ENCODE data around the gene ACIN1. TPM values are rescaled to one million over a fixed set of nuclear protein-coding genes. Genes with fewer than 3 reads are reported as not detected.

Gene ACIN1
- polyA plus RNA-seq (2013, experiment 1 of 2), result 212 TPM
- 206 TPM for polyA plus RNA-seq (2013, experiment 2 of 2)

- Histone ChIP-seq H4K5ac (ENCODE audit: low read length) (peak within 1 kb of the TSS; percentile 56), H3K27ac (ENCODE audit: low read depth, low read length) (peak within 1 kb of the TSS; percentile 94), H3K4ac (ENCODE audit: low read depth, low read length) (peak within 1 kb of the TSS; percentile 97), H3K79me2 (ENCODE audit: control insufficient read depth, insufficient read depth, low read length) (peaks cover 52% of the 10 kb centered on the region), H2BK120ac (ENCODE audit: low read depth, low read length) (no peak within 1 kb of the TSS), H3K4me1 (ENCODE audit: control insufficient read depth, low read depth, low read length) (peaks cover 9% of the 10 kb centered on the region), H3K79me1 (ENCODE audit: low read length) (peaks cover 17% of the 10 kb centered on the region), H3K27me3 (ENCODE audit: insufficient read depth, low read length, poor library complexity) (no peaks in the 10 kb centered on the region), H3K56ac (ENCODE audit: low read length) (peak within 1 kb of the TSS; percentile 100), H3K4me2 (ENCODE audit: low read length) (peak within 1 kb of the TSS; percentile 75), H3K9ac (ENCODE audit: low read length) (peak within 1 kb of the TSS; percentile 99), H3K23ac (ENCODE audit: low read length) (no peak within 1 kb of the TSS), H3K36me3 (ENCODE audit: control insufficient read depth, insufficient read depth, low read length) (peaks cover 7% of the 10 kb centered on the region), H3K4me3 (ENCODE audit: low read length) (peak within 1 kb of the TSS; percentile 99), H2BK5ac (ENCODE audit: low read length) (peak within 1 kb of the TSS; percentile 95), H2BK15ac (replicated peaks; ENCODE audit: low read depth) (no peak within 1 kb of the TSS), H3K18ac (ENCODE audit: low read length) (peak within 1 kb of the TSS; percentile 97), H2AK5ac (ENCODE audit: low read length) (no peak within 1 kb of the TSS), H4K8ac (ENCODE audit: low read depth, low read length) (peak within 1 kb of the TSS; percentile 82)
- peak; percentile 97 for DNase-seq
- no CpG with 5 or more reads among the region's 55 CpGs for WGBS (ENCODE audit: extremely low coverage, insufficient coverage, low lambda C conversion rate)
These were observed at the start of gene ACIN1 for GRCh38 chr14:23094666-23095195. ACIN1 (minus strand) TSS chr14:23095136; CDS start chr14:23095112, 24 bp downstream.

DNA sequence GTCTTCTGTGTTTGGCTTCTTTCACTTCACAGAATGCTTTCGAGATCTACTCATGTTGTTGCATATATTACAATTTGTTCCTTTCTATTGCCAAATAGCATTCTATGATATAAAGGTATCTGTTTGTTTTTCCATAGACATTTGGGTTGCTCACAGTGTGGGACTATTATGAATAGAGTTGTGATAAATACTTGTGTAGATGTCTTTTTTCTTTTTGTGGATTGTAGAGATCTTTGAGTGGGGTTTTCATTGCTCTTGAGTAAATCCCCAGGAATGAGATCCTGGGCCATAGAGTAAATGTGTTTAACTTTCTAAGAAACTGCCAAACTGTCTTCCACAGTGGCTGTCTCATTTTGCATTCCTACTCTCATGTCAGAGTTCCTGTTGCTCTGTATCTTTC, 49.0 kb upstream of the ACIN1 start:
- Histone ChIP-seq H3K79me2 (ENCODE audit: control insufficient read depth, insufficient read depth, low read length) (no peaks in the 10 kb centered on the region), H3K79me1 (ENCODE audit: low read length) (no peaks in the 10 kb centered on the region), H3K56ac (ENCODE audit: low read length) (no peak overlapping the region), H3K23ac (ENCODE audit: low read length) (no peak overlapping the region), H4K5ac (ENCODE audit: low read length) (no peak overlapping the region), H4K8ac (ENCODE audit: low read depth, low read length) (no peak overlapping the region), H3K27me3 (ENCODE audit: insufficient read depth, low read length, poor library complexity) (no peaks in the 10 kb centered on the region), H3K18ac (ENCODE audit: low read length) (no peak overlapping the region), H3K4me2 (ENCODE audit: low read length) (no peak overlapping the region), H3K9ac (ENCODE audit: low read length) (no peak overlapping the region), H3K4ac (ENCODE audit: low read depth, low read length) (no peak overlapping the region), H2AK5ac (ENCODE audit: low read length) (no peak overlapping the region), H3K27ac (ENCODE audit: low read depth, low read length) (no peak overlapping the region), H2BK120ac (ENCODE audit: low read depth, low read length) (no peak overlapping the region), H3K4me1 (ENCODE audit: control insufficient read depth, low read depth, low read length) (no peaks in the 10 kb centered on the region), H2BK5ac (ENCODE audit: low read length) (no peak overlapping the region), H2BK15ac (replicated peaks; ENCODE audit: low read depth) (no peak overlapping the region), H3K4me3 (ENCODE audit: low read length) (no peak overlapping the region), H3K36me3 (ENCODE audit: control insufficient read depth, insufficient read depth, low read length) (peaks cover 2% of the 10 kb centered on the region)
- DNase-seq, result no peak
- WGBS (ENCODE audit: extremely low coverage, insufficient coverage, low lambda C conversion rate), result no CpG with 5 or more reads among the region's 1 CpG

GRCh38 chr14:23142826-23143225, 47.9 kb upstream of the ACIN1 start:
- WGBS (ENCODE audit: extremely low coverage, insufficient coverage, low lambda C conversion rate), result no CpG with 5 or more reads among the region's 4 CpGs
- no peak overlapping the region for H3K9ac ChIP-seq (ENCODE audit: low read length)
- no peak overlapping the region for H2BK15ac ChIP-seq (replicated peaks; ENCODE audit: low read depth)
- H3K4me3 ChIP-seq (ENCODE audit: low read length), result no peak overlapping the region
- no peaks in the 10 kb centered on the region for H3K79me1 ChIP-seq (ENCODE audit: low read length)
- H3K4me1 ChIP-seq (ENCODE audit: control insufficient read depth, low read depth, low read length), result no peaks in the 10 kb centered on the region
- H2AK5ac ChIP-seq (ENCODE audit: low read length), result no peak overlapping the region
- H3K4me2 ChIP-seq (ENCODE audit: low read length), result no peak overlapping the region
- H3K79me2 ChIP-seq (ENCODE audit: control insufficient read depth, insufficient read depth, low read length), result no peaks in the 10 kb centered on the region
- H2BK5ac ChIP-seq (ENCODE audit: low read length), result no peak overlapping the region
- DNase-seq, result no peak
- no peak overlapping the region for H4K8ac ChIP-seq (ENCODE audit: low read depth, low read length)
- no peak overlapping the region for H3K56ac ChIP-seq (ENCODE audit: low read length)
- peaks cover 2% of the 10 kb centered on the region for H3K36me3 ChIP-seq (ENCODE audit: control insufficient read depth, insufficient read depth, low read length)
- no peaks in the 10 kb centered on the region for H3K27me3 ChIP-seq (ENCODE audit: insufficient read depth, low read length, poor library complexity)
- H3K18ac ChIP-seq (ENCODE audit: low read length), result no peak overlapping the region
- no peak overlapping the region for H3K23ac ChIP-seq (ENCODE audit: low read length)
- no peak overlapping the region for H3K4ac ChIP-seq (ENCODE audit: low read depth, low read length)
- H3K27ac ChIP-seq (ENCODE audit: low read depth, low read length), result no peak overlapping the region
- H2BK120ac ChIP-seq (ENCODE audit: low read depth, low read length), result no peak overlapping the region
- H4K5ac ChIP-seq (ENCODE audit: low read length), result no peak overlapping the region

DNA sequence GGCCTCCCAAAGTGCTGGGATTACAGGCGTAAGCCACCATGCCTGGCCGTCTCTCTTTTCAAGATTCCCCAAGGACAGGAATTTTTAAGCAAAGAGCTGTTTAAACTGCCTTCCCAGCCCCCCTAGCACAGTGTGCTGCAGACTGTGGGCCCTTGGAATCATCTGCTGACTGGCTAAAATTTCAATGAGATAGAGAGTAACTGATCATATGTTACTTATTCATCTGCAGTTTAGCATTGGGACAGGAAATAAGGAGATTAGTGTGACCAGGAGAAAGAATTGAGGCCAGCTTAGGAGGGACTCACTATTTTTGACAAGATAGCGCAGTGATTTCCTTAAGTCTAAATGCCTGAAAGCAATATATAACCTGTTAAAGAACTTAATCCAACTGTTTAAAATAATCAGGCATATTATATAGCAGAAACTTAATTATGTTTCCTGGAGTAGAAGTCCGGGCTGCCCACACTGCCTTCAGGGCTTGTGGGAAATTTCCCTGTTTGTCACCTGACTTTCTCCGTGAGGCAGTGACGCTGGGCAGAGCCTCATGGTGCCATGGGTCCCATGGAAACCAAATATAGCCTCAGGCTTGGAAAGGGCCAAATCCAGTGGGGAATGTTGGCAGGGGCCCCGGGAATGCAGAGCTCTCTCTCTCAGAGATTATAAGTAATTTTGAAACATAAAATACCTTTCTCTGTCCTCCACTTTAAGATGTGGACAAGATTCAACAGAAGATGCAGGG, 46.9 kb upstream of the ACIN1 start:
- no peak overlapping the region for H3K56ac ChIP-seq (ENCODE audit: low read length)
- WGBS (ENCODE audit: extremely low coverage, insufficient coverage, low lambda C conversion rate), result no CpG with 5 or more reads among the region's 7 CpGs
- no peak overlapping the region for H3K4me2 ChIP-seq (ENCODE audit: low read length)
- H3K27ac ChIP-seq (ENCODE audit: low read depth, low read length), result no peak overlapping the region
- H2BK120ac ChIP-seq (ENCODE audit: low read depth, low read length), result no peak overlapping the region
- no peak overlapping the region for H3K18ac ChIP-seq (ENCODE audit: low read length)
- H4K5ac ChIP-seq (ENCODE audit: low read length), result no peak overlapping the region
- H2BK15ac ChIP-seq (replicated peaks; ENCODE audit: low read depth), result no peak overlapping the region
- peaks cover 2% of the 10 kb centered on the region for H3K36me3 ChIP-seq (ENCODE audit: control insufficient read depth, insufficient read depth, low read length)
- H3K27me3 ChIP-seq (ENCODE audit: insufficient read depth, low read length, poor library complexity), result no peaks in the 10 kb centered on the region
- H3K9ac ChIP-seq (ENCODE audit: low read length), result no peak overlapping the region
- H3K4me3 ChIP-seq (ENCODE audit: low read length), result no peak overlapping the region
- no peak overlapping the region for H3K23ac ChIP-seq (ENCODE audit: low read length)
- H2AK5ac ChIP-seq (ENCODE audit: low read length), result no peak overlapping the region
- no peaks in the 10 kb centered on the region for H3K4me1 ChIP-seq (ENCODE audit: control insufficient read depth, low read depth, low read length)
- no peaks in the 10 kb centered on the region for H3K79me2 ChIP-seq (ENCODE audit: control insufficient read depth, insufficient read depth, low read length)
- H2BK5ac ChIP-seq (ENCODE audit: low read length), result no peak overlapping the region
- H3K79me1 ChIP-seq (ENCODE audit: low read length), result no peaks in the 10 kb centered on the region
- peak; percentile 71 for DNase-seq
- no peak overlapping the region for H3K4ac ChIP-seq (ENCODE audit: low read depth, low read length)
- H4K8ac ChIP-seq (ENCODE audit: low read depth, low read length), result no peak overlapping the region

GRCh38 chr14:23140371-23140770, 45.4 kb upstream of the ACIN1 start:
- WGBS (ENCODE audit: extremely low coverage, insufficient coverage, low lambda C conversion rate), result no CpG with 5 or more reads among the region's 6 CpGs
- no peak overlapping the region for H3K56ac ChIP-seq (ENCODE audit: low read length)

More at GRCh38 chr14:23140371-23140770, 45.4 kb upstream of the ACIN1 start:
- no peaks in the 10 kb centered on the region for H3K79me1 ChIP-seq (ENCODE audit: low read length)
- no peak overlapping the region for H3K4me2 ChIP-seq (ENCODE audit: low read length)
- H3K36me3 ChIP-seq (ENCODE audit: control insufficient read depth, insufficient read depth, low read length), result peaks cover 3% of the 10 kb centered on the region
- H2BK120ac ChIP-seq (ENCODE audit: low read depth, low read length), result no peak overlapping the region
- no peak overlapping the region for H2BK15ac ChIP-seq (replicated peaks; ENCODE audit: low read depth)
- no peak overlapping the region for H2BK5ac ChIP-seq (ENCODE audit: low read length)
- H3K18ac ChIP-seq (ENCODE audit: low read length), result no peak overlapping the region
- no peak overlapping the region for H2AK5ac ChIP-seq (ENCODE audit: low read length)
- H4K8ac ChIP-seq (ENCODE audit: low read depth, low read length), result no peak overlapping the region
- H4K5ac ChIP-seq (ENCODE audit: low read length), result no peak overlapping the region
- H3K4ac ChIP-seq (ENCODE audit: low read depth, low read length), result no peak overlapping the region
- H3K4me3 ChIP-seq (ENCODE audit: low read length), result no peak overlapping the region
- H3K4me1 ChIP-seq (ENCODE audit: control insufficient read depth, low read depth, low read length), result no peaks in the 10 kb centered on the region
- H3K27ac ChIP-seq (ENCODE audit: low read depth, low read length), result no peak overlapping the region
- no peaks in the 10 kb centered on the region for H3K79me2 ChIP-seq (ENCODE audit: control insufficient read depth, insufficient read depth, low read length)
- DNase-seq, result no peak
- H3K27me3 ChIP-seq (ENCODE audit: insufficient read depth, low read length, poor library complexity), result no peaks in the 10 kb centered on the region
- H3K23ac ChIP-seq (ENCODE audit: low read length), result no peak overlapping the region
- no peak overlapping the region for H3K9ac ChIP-seq (ENCODE audit: low read length)

All from mesendoderm (in vitro differentiated cells).